IPS-20b (cell line): ENCODE results near the gene SS18.

Experiments
- H3K27ac ChIP-seq: one replicate; pipeline ENCODE4 v1.5.1; 2013; ENCODE audit warnings: low read length
- H3K27me3 ChIP-seq: 2 replicates; pipeline ENCODE4 v1.6.1; 2013; ENCODE audit warnings: mild to moderate bottlenecking, low read length, inconsistent platforms; ENCODE audit not compliant: insufficient read depth
- H3K36me3 ChIP-seq: 2 replicates; pipeline ENCODE4 v1.6.1; 2013; ENCODE audit warnings: low read depth, mild to moderate bottlenecking, inconsistent platforms, low read length, moderate library complexity; ENCODE audit not compliant: insufficient read depth
- H3K4me1 ChIP-seq: 2 replicates; pipeline ENCODE4 v1.6.1; 2013; ENCODE audit warnings: mild to moderate bottlenecking, control low read depth, inconsistent platforms, low read length, moderate library complexity; ENCODE audit not compliant: insufficient read depth
- H3K4me3 ChIP-seq: 2 replicates; pipeline ENCODE4 v1.5.1; 2013; ENCODE audit warnings: mild to moderate bottlenecking, low read length, inconsistent platforms
- H3K9ac ChIP-seq: 2 replicates; pipeline ENCODE4 v1.6.1; 2013; ENCODE audit warnings: low read depth, mild to moderate bottlenecking, inconsistent platforms, low read length, moderate library complexity
- H3K9me3 ChIP-seq: 2 replicates; pipeline ENCODE4 v1.6.1; 2013; ENCODE audit warnings: mild to moderate bottlenecking, low read depth, low read length, inconsistent platforms; ENCODE audit not compliant: insufficient read depth

Gene SS18

DNA sequence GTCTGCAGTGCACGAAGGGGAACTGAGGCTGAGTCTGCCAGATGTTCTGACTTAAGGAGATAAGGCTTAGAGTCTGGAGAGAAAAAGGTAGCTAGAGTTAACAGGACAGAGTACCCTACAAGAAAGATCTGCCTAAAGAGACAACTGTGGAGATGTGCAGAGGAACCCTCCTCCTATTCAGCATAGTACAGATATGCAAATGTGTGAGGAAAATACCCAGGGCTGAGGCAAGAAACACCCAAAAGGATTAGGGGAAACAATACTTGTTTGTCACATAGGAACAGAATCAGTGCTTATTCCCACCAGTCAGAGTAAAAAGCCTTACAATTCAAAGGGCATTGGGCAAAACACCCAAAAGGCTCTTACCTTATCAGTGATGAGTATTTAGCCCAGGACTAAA is 67.8 kb downstream of the SS18 start:
- H3K9ac ChIP-seq = no peak overlapping the region
- peaks cover 73% of the 10 kb centered on the region for H3K36me3 ChIP-seq

GRCh38 chr18:26021061-26021754 is 69.2 kb downstream of the SS18 start:
- no peaks in the 10 kb centered on the region for H3K27me3 ChIP-seq
- peaks cover 14% of the 10 kb centered on the region; the same call in 1 of the 2 replicates for H3K4me1 ChIP-seq
- peaks cover 80% of the 10 kb centered on the region for H3K36me3 ChIP-seq
- no peak overlapping the region for H3K27ac ChIP-seq
- H3K9ac ChIP-seq = no peak overlapping the region
- no peak overlapping the region for H3K4me3 ChIP-seq
- no peaks in the 10 kb centered on the region for H3K9me3 ChIP-seq

More for the DNA sequence above, 67.8 kb downstream of the SS18 start:
- Histone ChIP-seq H3K4me1 (peaks cover 14% of the 10 kb centered on the region; the same call in 1 of the 2 replicates), H3K9me3 (no peaks in the 10 kb centered on the region), H3K27me3 (no peaks in the 10 kb centered on the region), H3K4me3 (no peak overlapping the region), H3K27ac (no peak overlapping the region)

- Histone ChIP-seq H3K36me3 (peaks cover 69% of the 10 kb centered on the region), H3K9me3 (no peaks in the 10 kb centered on the region), H3K9ac (no peak overlapping the region), H3K4me3 (no peak overlapping the region), H3K27ac (no peak overlapping the region), H3K4me1 (peaks cover 8% of the 10 kb centered on the region; the same call in 1 of the 2 replicates), H3K27me3 (no peaks in the 10 kb centered on the region)
Observed at GRCh38 chr18:26017929-26018328, 72.5 kb downstream of the SS18 start.

GRCh38 chr18:26014462-26014861 is 76.0 kb downstream of the SS18 start:
- no peak overlapping the region for H3K27ac ChIP-seq
- no peak overlapping the region for H3K9ac ChIP-seq
- H3K27me3 ChIP-seq = no peaks in the 10 kb centered on the region
- H3K9me3 ChIP-seq = no peaks in the 10 kb centered on the region
- no peaks in the 10 kb centered on the region for H3K4me1 ChIP-seq
- peaks cover 43% of the 10 kb centered on the region for H3K36me3 ChIP-seq
- no peak overlapping the region for H3K4me3 ChIP-seq

GRCh38 chr18:26008619-26009018 is 81.8 kb downstream of the SS18 start:
- H3K27ac ChIP-seq = no peak overlapping the region
- H3K4me1 ChIP-seq = no peaks in the 10 kb centered on the region
- H3K9me3 ChIP-seq = no peaks in the 10 kb centered on the region
- H3K4me3 ChIP-seq = no peak overlapping the region
- H3K27me3 ChIP-seq = no peaks in the 10 kb centered on the region
- no peak overlapping the region for H3K9ac ChIP-seq
- H3K36me3 ChIP-seq = no peaks in the 10 kb centered on the region

DNA sequence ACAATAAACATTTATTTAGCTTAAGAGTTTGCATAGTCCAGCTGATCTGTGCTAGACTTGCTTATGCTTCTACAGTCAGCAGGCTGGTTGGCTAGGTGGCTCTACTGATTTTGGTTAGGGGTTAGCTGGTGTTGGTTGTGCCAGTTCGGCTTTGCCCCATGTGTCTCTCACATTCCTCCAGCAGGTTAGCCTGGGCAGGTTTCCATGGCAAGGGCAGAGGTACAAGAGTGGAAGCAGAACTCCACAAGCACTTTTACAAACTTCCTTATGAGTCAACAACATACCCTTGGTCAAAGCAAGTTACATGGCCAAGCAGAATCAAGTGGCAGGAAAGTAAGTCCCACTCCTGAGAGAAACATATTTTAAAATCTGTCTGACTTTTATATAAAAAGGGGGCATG is 82.3 kb downstream of the SS18 start:
- Histone ChIP-seq H3K27me3 (no peaks in the 10 kb centered on the region), H3K27ac (no peak overlapping the region), H3K36me3 (no peaks in the 10 kb centered on the region), H3K4me3 (no peak overlapping the region), H3K4me1 (no peaks in the 10 kb centered on the region), H3K9me3 (no peaks in the 10 kb centered on the region), H3K9ac (no peak overlapping the region)

DNA sequence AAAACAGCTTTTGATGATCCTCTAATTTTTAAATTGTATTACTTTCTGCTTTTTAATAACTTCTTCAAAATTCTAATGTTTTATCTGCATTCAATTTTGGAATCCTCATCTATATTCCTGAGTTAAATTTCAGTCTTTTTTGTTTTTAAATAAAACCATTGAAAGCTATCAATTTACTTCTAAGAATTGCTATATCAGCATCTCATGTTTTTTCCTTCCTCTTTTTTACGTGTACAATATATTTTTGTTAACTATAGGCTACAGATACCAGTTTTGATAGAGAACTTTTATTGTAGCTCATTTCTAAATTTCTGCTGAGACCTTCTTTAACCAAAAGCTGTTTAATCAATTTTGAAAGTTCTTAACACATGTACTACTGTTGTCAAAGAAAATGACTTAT is 84.5 kb downstream of the SS18 start:
- Histone ChIP-seq H3K36me3 (no peaks in the 10 kb centered on the region), H3K27me3 (no peaks in the 10 kb centered on the region), H3K27ac (no peak overlapping the region), H3K4me1 (no peaks in the 10 kb centered on the region), H3K9me3 (no peaks in the 10 kb centered on the region), H3K4me3 (no peak overlapping the region), H3K9ac (no peak overlapping the region)

DNA sequence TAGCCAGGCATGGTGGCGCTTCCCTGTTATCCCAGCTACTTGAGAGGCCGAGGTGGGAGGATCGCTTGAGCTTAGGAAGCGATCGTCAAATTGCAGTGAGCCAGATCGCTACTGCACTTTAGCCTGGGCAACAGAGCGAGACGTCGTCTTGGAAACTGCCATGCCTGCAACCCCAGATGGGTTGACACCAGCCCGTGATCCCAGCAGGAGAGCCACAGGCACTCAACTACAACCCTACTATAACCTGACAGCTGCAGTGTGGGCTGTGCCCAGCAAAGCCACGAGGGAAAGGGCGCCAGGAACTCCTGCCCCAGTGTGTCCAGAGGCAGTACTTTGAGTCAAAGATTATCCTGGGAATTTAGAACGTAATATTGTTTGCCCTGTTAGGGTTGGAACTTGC is 85.6 kb downstream of the SS18 start:
- no peaks in the 10 kb centered on the region for H3K9me3 ChIP-seq
- no peaks in the 10 kb centered on the region for H3K27me3 ChIP-seq
- H3K4me3 ChIP-seq = no peak overlapping the region
- no peaks in the 10 kb centered on the region for H3K4me1 ChIP-seq
- no peak overlapping the region for H3K27ac ChIP-seq
- no peaks in the 10 kb centered on the region for H3K36me3 ChIP-seq
- no peak overlapping the region for H3K9ac ChIP-seq

DNA sequence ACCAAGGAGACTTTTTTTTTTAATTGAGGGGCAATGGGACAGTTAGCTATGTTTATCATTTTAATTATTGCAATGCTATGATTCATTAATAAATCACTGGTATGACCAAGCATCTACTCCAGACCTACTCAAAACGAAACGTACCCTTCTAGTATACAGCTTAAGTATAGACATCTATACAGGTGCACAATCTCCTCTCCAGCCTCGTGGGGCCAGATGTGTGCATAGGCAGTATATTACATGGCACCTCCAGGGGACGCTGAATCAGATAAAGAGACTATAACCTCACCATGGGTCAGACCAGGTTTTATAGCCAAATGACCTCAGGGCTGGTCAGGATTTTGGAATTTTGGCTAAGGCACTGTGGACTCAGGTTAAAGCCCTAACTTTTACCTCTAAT is 86.6 kb downstream of the SS18 start:
- H3K9me3 ChIP-seq = no peaks in the 10 kb centered on the region
- no peak overlapping the region for H3K27ac ChIP-seq
- no peak overlapping the region for H3K9ac ChIP-seq
- no peaks in the 10 kb centered on the region for H3K27me3 ChIP-seq
- no peaks in the 10 kb centered on the region for H3K36me3 ChIP-seq
- no peaks in the 10 kb centered on the region for H3K4me1 ChIP-seq
- no peak overlapping the region for H3K4me3 ChIP-seq

GRCh38 chr18:26003356-26003755 is 87.1 kb downstream of the SS18 start:
- Histone ChIP-seq H3K27me3 (no peaks in the 10 kb centered on the region), H3K27ac (no peak overlapping the region), H3K4me1 (no peaks in the 10 kb centered on the region), H3K4me3 (no peak overlapping the region), H3K9me3 (no peaks in the 10 kb centered on the region), H3K36me3 (no peaks in the 10 kb centered on the region), H3K9ac (no peak overlapping the region)

GRCh38 chr18:26002375-26002910 is 88.0 kb downstream of the SS18 start:
- Histone ChIP-seq H3K4me3 (no peak overlapping the region), H3K4me1 (no peaks in the 10 kb centered on the region), H3K9me3 (no peaks in the 10 kb centered on the region), H3K27ac (no peak overlapping the region), H3K36me3 (no peaks in the 10 kb centered on the region), H3K27me3 (no peaks in the 10 kb centered on the region), H3K9ac (no peak overlapping the region)

DNA sequence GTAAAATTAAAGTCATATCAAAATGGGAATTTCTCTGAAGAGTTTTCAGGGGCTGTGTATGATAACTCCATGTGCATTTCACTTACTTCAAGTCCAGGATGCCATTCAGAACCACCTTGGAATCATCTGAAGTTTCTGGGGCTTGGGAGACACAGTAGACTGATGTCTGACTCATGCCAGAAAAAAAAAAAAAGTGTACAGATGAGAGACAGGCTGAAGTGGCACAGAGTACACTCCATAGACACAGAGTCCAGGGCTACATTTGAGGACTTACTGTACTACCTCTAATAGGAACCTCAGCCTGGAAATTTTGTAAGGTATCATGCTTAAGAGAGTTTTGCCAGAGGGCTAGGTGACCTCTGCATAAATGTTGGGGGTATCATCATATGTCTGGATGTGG is 92.0 kb downstream of the SS18 start:
- Histone ChIP-seq H3K9ac (no peak overlapping the region), H3K36me3 (no peaks in the 10 kb centered on the region), H3K27ac (no peak overlapping the region), H3K4me1 (no peaks in the 10 kb centered on the region), H3K4me3 (no peak overlapping the region), H3K27me3 (no peaks in the 10 kb centered on the region), H3K9me3 (no peaks in the 10 kb centered on the region)
